Fibroblast of lung (primary cell): ENCODE results near the gene CCL25.

Experiments
- EZH2 ChIP-seq: IDR thresholded peaks from 2 replicates; pipeline ENCODE4 v1.5.1; 2012; ENCODE audit warnings: low read length, control low read depth, mild to moderate bottlenecking; ENCODE audit errors: missing control alignments
- TF ChIP-seq, protein P1 (sequence below), 2 donors: IDR thresholded peaks in 1 of 2; conservative IDR thresholded peaks in 1 of 2; 1 replicate in 1 of 2; 2 replicates in 1 of 2; pipeline ENCODE4 v1.5.1; 2011 to 2012; ENCODE audit warnings: low read length in 2 of 2, control low read depth in 1 of 2, inconsistent platforms in 1 of 2, low read depth in 1 of 2, mild to moderate bottlenecking in 1 of 2

- TF ChIP-seq, protein P1, sequence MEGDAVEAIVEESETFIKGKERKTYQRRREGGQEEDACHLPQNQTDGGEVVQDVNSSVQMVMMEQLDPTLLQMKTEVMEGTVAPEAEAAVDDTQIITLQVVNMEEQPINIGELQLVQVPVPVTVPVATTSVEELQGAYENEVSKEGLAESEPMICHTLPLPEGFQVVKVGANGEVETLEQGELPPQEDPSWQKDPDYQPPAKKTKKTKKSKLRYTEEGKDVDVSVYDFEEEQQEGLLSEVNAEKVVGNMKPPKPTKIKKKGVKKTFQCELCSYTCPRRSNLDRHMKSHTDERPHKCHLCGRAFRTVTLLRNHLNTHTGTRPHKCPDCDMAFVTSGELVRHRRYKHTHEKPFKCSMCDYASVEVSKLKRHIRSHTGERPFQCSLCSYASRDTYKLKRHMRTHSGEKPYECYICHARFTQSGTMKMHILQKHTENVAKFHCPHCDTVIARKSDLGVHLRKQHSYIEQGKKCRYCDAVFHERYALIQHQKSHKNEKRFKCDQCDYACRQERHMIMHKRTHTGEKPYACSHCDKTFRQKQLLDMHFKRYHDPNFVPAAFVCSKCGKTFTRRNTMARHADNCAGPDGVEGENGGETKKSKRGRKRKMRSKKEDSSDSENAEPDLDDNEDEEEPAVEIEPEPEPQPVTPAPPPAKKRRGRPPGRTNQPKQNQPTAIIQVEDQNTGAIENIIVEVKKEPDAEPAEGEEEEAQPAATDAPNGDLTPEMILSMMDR (conservative IDR thresholded peaks at IDR 0.05 in 1 of 2, IDR thresholded peaks at IDR 0.05 in 1 of 2; ENCODE audit: low read depth in 1 of 2, low read length in 2 of 2), result no peak
- no peak for TF ChIP-seq EZH2
Observed at GRCh38 chr19:8064911-8065874, 12.6 kb downstream of the CCL25 start.
